A673 (cell line): ENCODE results near the gene CDH4. TPM values are rescaled to one million over a fixed set of nuclear protein-coding genes. Genes with fewer than 3 reads are reported as not detected.

Experiments used
- BruUV-seq: library from RNA; stranded (reverse); fragments of 400-500 nt; replicated peaks from 2 replicates; lab custom pipeline; 2021; lab: Mats Ljungman, UMichigan
- CTCF ChIA-PET: fragments of 300-600 bp; sonication (Branson Sonifier 250); formaldehyde crosslinking; loops from one replicate; lab custom pipeline; 2022; ENCODE audit warnings: antibody characterized with exemption; lab: Charles Lee
- POLR2A ChIA-PET: fragments of 300-600 bp; sonication (Branson Sonifier 250); formaldehyde crosslinking; loops from one replicate; lab custom pipeline; 2022; ENCODE audit warnings: antibody characterized with exemption; ENCODE audit not compliant: low non-redundant PET; lab: Charles Lee
- DNase-seq: peaks from one replicate; pipeline ENCODE4 v3.0.0-alpha.2; 2015; ENCODE audit warnings: low spot score
- H3K27ac ChIP-seq: fragments of 200-600 bp; sonication (generic); 2 replicates; pipeline ENCODE4 v1.5.1; 2016; ENCODE audit warnings: mixed run types, low read depth, mild to moderate bottlenecking, mixed read lengths, antibody characterized with exemption, low read length; ENCODE audit not compliant: poor library complexity, severe bottlenecking
- H3K27me3 ChIP-seq: fragments of 200-600 bp; sonication (generic); replicated peaks from 2 replicates; pipeline ENCODE4 v1.6.1; 2017; ENCODE audit warnings: mixed run types, low read depth, mild to moderate bottlenecking, mixed read lengths, antibody characterized with exemption, low read length; ENCODE audit not compliant: insufficient read depth, poor library complexity
- H3K36me3 ChIP-seq: fragments of 200-600 bp; sonication (generic); 2 replicates; pipeline ENCODE4 v1.6.1; 2016; ENCODE audit warnings: mixed run types, mild to moderate bottlenecking, mixed read lengths, antibody characterized with exemption, low read length; ENCODE audit not compliant: insufficient read depth, poor library complexity, severe bottlenecking
- H3K4me1 ChIP-seq: fragments of 200-600 bp; sonication (generic); 2 replicates; pipeline ENCODE4 v1.6.1; 2017; ENCODE audit warnings: mixed run types, mild to moderate bottlenecking, mixed read lengths, antibody characterized with exemption, low read length; ENCODE audit not compliant: insufficient read depth, poor library complexity, severe bottlenecking
- H3K4me3 ChIP-seq: fragments of 200-600 bp; sonication (generic); 2 replicates; pipeline ENCODE4 v1.5.1; 2016; ENCODE audit warnings: low read depth, mixed run types, mild to moderate bottlenecking, mixed read lengths, low read length; ENCODE audit not compliant: poor library complexity, severe bottlenecking
- H3K9me3 ChIP-seq: fragments of 200-600 bp; sonication (generic); 2 replicates; pipeline ENCODE4 v1.6.1; 2016; ENCODE audit warnings: mixed run types, low read depth, mild to moderate bottlenecking, mixed read lengths, antibody characterized with exemption, low read length; ENCODE audit not compliant: poor library complexity, severe bottlenecking
- CTCF ChIP-seq: fragments of 300-800, 200-600 bp; sonication (generic); conservative IDR thresholded peaks from 2 replicates; pipeline ENCODE4 v1.5.1; 2017; ENCODE audit warnings: low read depth, mild to moderate bottlenecking, antibody characterized with exemption, low read length, moderate library complexity, mixed read lengths
- EZH2 ChIP-seq: fragments of 200-600 bp; sonication (generic); IDR thresholded peaks from 2 replicates; pipeline ENCODE4 v1.6.1; 2017; ENCODE audit warnings: borderline replicate concordance, low read depth, mild to moderate bottlenecking, mixed read lengths, antibody characterized with exemption, low read length; ENCODE audit not compliant: poor library complexity, severe bottlenecking
- intact Hi-C: fragments of 100-400 bp; cut with micrococcal nuclease; formaldehyde crosslinking; loops from one replicate; pipeline ENCODE4 v1.10.0; 2022; ENCODE audit not compliant: unreplicated experiment
- total RNA-seq: library from RNA; stranded (reverse); gene quantifications from 2 replicates; pipeline ENCODE4 v1.2.3, GENCODE V29; 2021

Gene CDH4
- total RNA-seq, 1 experiment from 2014 or later = 8.3 TPM

GRCh38 chr20:61274326-61274725 lies 22.3 kb downstream of the CDH4 start:
- CTCF ChIA-PET = no interaction called here

GRCh38 chr20:61278296-61278695 lies 26.2 kb downstream of the CDH4 start:
- intact Hi-C loops = no loop called here
- H3K4me3 ChIP-seq = no peak overlapping the region
- ChIA-PET CTCF (no interaction called here), POLR2A (no interaction called here)
- H3K27ac ChIP-seq = no peak overlapping the region
- DNase-seq = no peak
- H3K36me3 ChIP-seq = no peaks in the 10 kb centered on the region
- H3K27me3 ChIP-seq = no peaks in the 10 kb centered on the region
- TF ChIP-seq CTCF (no peak), EZH2 (no peak)
- no peaks in the 10 kb centered on the region for H3K9me3 ChIP-seq
- no peaks in the 10 kb centered on the region for H3K4me1 ChIP-seq
- no TSS peak for BruUV-seq

More at GRCh38 chr20:61274326-61274725, 22.3 kb downstream of the CDH4 start:
- BruUV-seq = no TSS peak
- H3K4me1 ChIP-seq = peaks cover 8% of the 10 kb centered on the region
- no peaks in the 10 kb centered on the region for H3K36me3 ChIP-seq
- no peaks in the 10 kb centered on the region for H3K27me3 ChIP-seq
- no peaks in the 10 kb centered on the region for H3K9me3 ChIP-seq
- TF ChIP-seq CTCF = no peak
- TF ChIP-seq EZH2 = no peak
- intact Hi-C loops = no loop called here
- DNase-seq = no peak
- POLR2A ChIA-PET = no interaction called here
- H3K4me3 ChIP-seq = no peak overlapping the region
- H3K27ac ChIP-seq = no peak overlapping the region

- no peak for DNase-seq
- no peak overlapping the region for H3K4me3 ChIP-seq
- no peak for TF ChIP-seq CTCF
- TF ChIP-seq EZH2 = no peak
- no peaks in the 10 kb centered on the region for H3K36me3 ChIP-seq
- H3K9me3 ChIP-seq = no peaks in the 10 kb centered on the region
- no peaks in the 10 kb centered on the region for H3K27me3 ChIP-seq
- POLR2A ChIA-PET = no interaction called here
- no TSS peak for BruUV-seq
- no peak overlapping the region for H3K27ac ChIP-seq
- CTCF ChIA-PET = no interaction called here
- intact Hi-C loops = no loop called here
- H3K4me1 ChIP-seq = no peaks in the 10 kb centered on the region
Observed at GRCh38 chr20:61279621-61280150, 27.6 kb downstream of the CDH4 start.
